Stimulated activated CD8-positive, alpha-beta memory T cell treated with anti-CD3 and anti-CD28 coated beads, Interleukin-15, amount 100 ng/mL, for 24 hours (primary cell): Measurements from ENCODE around the gene MAST4.

Source experiments
- DNase-seq: peaks from one replicate; pipeline ENCODE4 v3.0.0-alpha.2; 2020; ENCODE audit warnings: low read depth

MAST4 gene

GRCh38 chr5:67190410-67190809 lies 594.2 kb downstream of the MAST4 start:
- DNase-seq: no peak

GRCh38 chr5:67190861-67191260 lies 594.7 kb downstream of the MAST4 start:
- DNase-seq: no peak

- DNase-seq: no peak
Observed at GRCh38 chr5:67192719-67193438, 596.7 kb downstream of the MAST4 start.

GRCh38 chr5:67193439-67193807 lies 597.2 kb downstream of the MAST4 start:
- no peak for DNase-seq

GRCh38 chr5:67194166-67194565 lies 598.0 kb downstream of the MAST4 start:
- DNase-seq: no peak

GRCh38 chr5:67195406-67196275 lies 599.4 kb downstream of the MAST4 start:
- DNase-seq: no peak

GRCh38 chr5:67196537-67197059 lies 600.4 kb downstream of the MAST4 start, which contains the start of gene CD180:
TSS of gene CD180 (minus strand) at chr5:67196799. CDS start at chr5:67196641, 158 bp downstream.
- DNase-seq: no peak

GRCh38 chr5:67197536-67197935 lies 601.3 kb downstream of the MAST4 start:
- DNase-seq: no peak

- DNase-seq: no peak
Observed at GRCh38 chr5:67198917-67199316, 602.7 kb downstream of the MAST4 start.

GRCh38 chr5:67199859-67200258 lies 603.7 kb downstream of the MAST4 start:
- DNase-seq: no peak

- no peak for DNase-seq
Observed at GRCh38 chr5:67200809-67201562, 604.8 kb downstream of the MAST4 start.

GRCh38 chr5:67201897-67202549 lies 605.8 kb downstream of the MAST4 start:
- DNase-seq: no peak

GRCh38 chr5:67202828-67203227 lies 606.6 kb downstream of the MAST4 start:
- DNase-seq: no peak

- DNase-seq: no peak
Observed at GRCh38 chr5:67203701-67204074, 607.5 kb downstream of the MAST4 start.

GRCh38 chr5:67204821-67205220 lies 608.6 kb downstream of the MAST4 start:
- DNase-seq: no peak

- DNase-seq: no peak
Observed at GRCh38 chr5:67205981-67206380, 609.8 kb downstream of the MAST4 start.

GRCh38 chr5:67206461-67206860 lies 610.3 kb downstream of the MAST4 start:
- no peak for DNase-seq

GRCh38 chr5:67206929-67207328 lies 610.7 kb downstream of the MAST4 start:
- DNase-seq: peak; percentile 39

GRCh38 chr5:67208403-67208802 lies 612.2 kb downstream of the MAST4 start:
- DNase-seq: no peak

- no peak for DNase-seq
Observed at GRCh38 chr5:67209141-67209771, 613.1 kb downstream of the MAST4 start.

- DNase-seq: no peak
Observed at GRCh38 chr5:67211926-67212325, 615.7 kb downstream of the MAST4 start.
